Astrocyte of the cerebellum (primary cell): ENCODE results near the gene ANKRD44.

ENCODE experiments used
- DNase-seq: peaks from one replicate; pipeline ENCODE4 v3.0.0-alpha.2; 2011; ENCODE audit warnings: low read depth
- H3K4me3 ChIP-seq: 2 replicates; pipeline ENCODE4 v1.5.1; 2011; ENCODE audit warnings: mild to moderate bottlenecking, low read depth, low read length, moderate library complexity
- CTCF ChIP-seq: IDR thresholded peaks from 2 replicates; pipeline ENCODE4 v1.5.1; 2012; ENCODE audit warnings: low read length, low read depth, moderate library complexity, mild to moderate bottlenecking; ENCODE audit errors: missing control alignments
- in situ Hi-C: cut with HindIII; loops from 2 replicates; pipeline ENCODE4 v1.10.0; 2017; ENCODE audit warnings: low sequenced_read_pairs

ANKRD44 gene

GRCh38 chr2:196995757-196996314, 314.7 kb downstream of the ANKRD44 start:
- in situ Hi-C loops, result no loop called here
- TF ChIP-seq CTCF, result no peak
- no peak for DNase-seq
- no peak overlapping the region for H3K4me3 ChIP-seq

- no peak for DNase-seq
- no peak overlapping the region for H3K4me3 ChIP-seq
- in situ Hi-C loops, result no loop called here
- no peak for TF ChIP-seq CTCF
Observed at GRCh38 chr2:196994764-196995163, 315.8 kb downstream of the ANKRD44 start.

GRCh38 chr2:196993617-196994016, 317.0 kb downstream of the ANKRD44 start:
- no peak for TF ChIP-seq CTCF
- in situ Hi-C loops, result no loop called here
- no peak overlapping the region for H3K4me3 ChIP-seq
- no peak for DNase-seq

- DNase-seq, result no peak
- in situ Hi-C loops, result no loop called here
- H3K4me3 ChIP-seq, result no peak overlapping the region
- no peak for TF ChIP-seq CTCF
Observed at GRCh38 chr2:196992466-196992865, 318.1 kb downstream of the ANKRD44 start.

GRCh38 chr2:196990788-196991461, 319.7 kb downstream of the ANKRD44 start:
- no peak overlapping the region for H3K4me3 ChIP-seq
- DNase-seq, result no peak
- TF ChIP-seq CTCF, result no peak
- in situ Hi-C loops, result no loop called here

GRCh38 chr2:196990092-196990491, 320.5 kb downstream of the ANKRD44 start:
- DNase-seq, result no peak
- in situ Hi-C loops, result no loop called here
- no peak for TF ChIP-seq CTCF

More at GRCh38 chr2:196990092-196990491, 320.5 kb downstream of the ANKRD44 start:
- H3K4me3 ChIP-seq, result no peak overlapping the region
